AML-193 (cell line): ENCODE results near the gene MUC5B.
"Not testable (repeated sequence)": the region's sequence is repeated elsewhere in the genome, so short reads cannot be mapped to it uniquely, and the experiment has no call there.

Source experiments
- DNase-seq, 2 experiments: peaks; one replicate each; lab custom pipeline; 2025; lab: John Stamatoyannopoulos, UW

The MUC5B gene

GRCh38 chr11:1189816-1190215 is 33.0 kb upstream of the MUC5B start:
- not testable (repeated sequence) for DNase-seq

- DNase-seq: not testable (repeated sequence)
These were observed 30.9 kb upstream of the MUC5B start for GRCh38 chr11:1191786-1192470.

DNA sequence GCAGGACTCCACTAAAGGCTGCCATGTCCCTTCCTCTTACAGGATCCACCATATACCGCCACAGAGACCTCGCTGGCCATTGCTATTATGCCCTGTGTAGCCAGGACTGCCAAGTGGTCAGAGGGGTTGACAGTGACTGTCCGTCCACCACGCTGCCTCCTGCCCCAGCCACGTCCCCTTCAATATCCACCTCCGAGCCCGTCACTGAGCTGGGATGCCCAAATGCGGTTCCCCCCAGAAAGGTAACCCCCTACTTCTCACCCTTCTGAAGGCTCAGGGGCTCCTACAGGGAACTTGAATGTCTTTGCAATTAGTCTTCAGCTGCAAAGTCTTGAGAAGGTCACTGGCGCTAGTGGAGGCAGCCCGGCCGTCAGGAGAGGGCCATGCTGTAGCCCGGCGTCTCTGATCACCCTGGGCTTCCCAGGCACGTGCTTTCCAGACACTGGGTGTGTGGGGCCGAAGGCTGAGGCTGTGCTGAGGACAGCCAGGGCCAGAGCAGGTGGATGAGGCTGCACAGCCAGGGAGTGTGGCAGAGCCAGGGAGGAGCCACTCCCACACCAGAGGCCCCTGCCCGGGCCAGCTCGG is 30.0 kb upstream of the MUC5B start:
- no peak for DNase-seq

- DNase-seq: no peak
These were observed 29.3 kb upstream of the MUC5B start for GRCh38 chr11:1193326-1194230.

- no peak for DNase-seq
These were observed 28.5 kb upstream of the MUC5B start for GRCh38 chr11:1194231-1194976.

DNA sequence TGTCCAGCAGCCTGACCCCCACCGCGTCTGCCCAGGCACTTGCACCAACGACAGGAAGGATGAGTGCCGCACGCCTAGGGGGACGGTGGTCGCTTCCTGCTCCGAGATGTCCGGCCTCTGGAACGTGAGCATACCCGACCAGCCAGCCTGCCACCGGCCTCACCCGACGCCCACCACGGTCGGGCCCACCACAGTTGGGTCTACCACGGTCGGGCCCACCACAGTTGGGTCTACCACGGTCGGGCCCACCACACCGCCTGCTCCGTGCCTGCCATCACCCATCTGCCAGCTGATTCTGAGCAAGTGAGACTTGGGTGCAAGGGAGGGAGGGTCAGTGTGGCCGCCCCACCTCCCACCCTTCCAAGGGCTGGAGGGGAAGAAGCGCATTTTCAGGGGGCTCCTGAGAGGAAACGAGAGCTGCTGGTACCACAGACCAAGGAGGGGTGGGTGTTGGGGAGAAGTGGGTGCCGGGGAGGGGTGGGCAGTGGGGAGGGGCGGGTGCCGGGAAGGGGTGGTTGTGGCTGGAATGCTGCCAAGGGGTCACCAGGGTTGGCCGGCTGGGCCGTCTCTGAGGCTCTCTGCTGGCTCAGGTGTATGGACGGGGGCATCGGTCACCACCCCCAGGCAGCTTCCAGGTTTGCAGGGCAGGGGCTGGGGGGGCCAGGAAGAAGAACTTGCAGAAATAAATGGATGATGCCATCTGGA is 27.7 kb upstream of the MUC5B start:
- DNase-seq: no peak

DNA sequence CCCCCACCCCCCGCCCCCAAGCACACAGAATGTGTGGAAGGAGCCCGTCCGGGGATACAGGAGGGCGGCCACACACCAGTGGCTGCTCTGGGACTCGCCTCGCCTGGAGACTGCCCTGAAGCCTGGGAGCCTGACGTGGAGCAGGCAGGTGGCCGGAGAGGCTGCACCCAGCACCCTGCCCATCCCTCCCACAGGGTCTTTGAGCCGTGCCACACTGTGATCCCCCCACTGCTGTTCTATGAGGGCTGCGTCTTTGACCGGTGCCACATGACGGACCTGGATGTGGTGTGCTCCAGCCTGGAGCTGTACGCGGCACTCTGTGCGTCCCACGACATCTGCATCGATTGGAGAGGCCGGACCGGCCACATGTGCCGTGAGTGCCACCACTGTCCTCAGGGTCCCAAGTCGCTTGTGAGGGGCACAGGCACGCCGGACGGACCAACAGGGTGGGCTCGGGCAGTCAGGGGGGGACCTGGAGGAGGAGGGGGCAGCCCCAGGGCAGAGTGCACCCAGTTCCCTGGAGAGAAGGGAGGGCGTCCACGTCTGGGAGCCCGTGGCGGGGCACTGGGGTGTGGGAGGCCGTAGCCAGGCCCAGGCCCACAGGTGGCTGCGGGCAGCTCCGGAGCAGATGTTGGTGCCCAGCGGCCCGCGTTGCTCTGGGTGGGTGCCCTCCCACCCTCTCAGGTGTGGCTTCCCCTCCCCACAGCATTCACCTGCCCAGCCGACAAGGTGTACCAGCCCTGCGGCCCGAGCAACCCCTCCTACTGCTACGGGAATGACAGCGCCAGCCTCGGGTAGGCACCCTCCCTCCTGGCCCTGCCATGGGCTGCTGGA is 27.0 kb upstream of the MUC5B start:
- no peak for DNase-seq

GRCh38 chr11:1196516-1197391 is 26.1 kb upstream of the MUC5B start:
- DNase-seq: no peak

- DNase-seq: no peak
These were observed 25.4 kb upstream of the MUC5B start for GRCh38 chr11:1197431-1197885.

- no peak for DNase-seq
These were observed 24.8 kb upstream of the MUC5B start for GRCh38 chr11:1197886-1198560.

- no peak for DNase-seq
These were observed 24.2 kb upstream of the MUC5B start for GRCh38 chr11:1198561-1199240.

- no peak for DNase-seq
These were observed 23.6 kb upstream of the MUC5B start for GRCh38 chr11:1199241-1199750.

DNA sequence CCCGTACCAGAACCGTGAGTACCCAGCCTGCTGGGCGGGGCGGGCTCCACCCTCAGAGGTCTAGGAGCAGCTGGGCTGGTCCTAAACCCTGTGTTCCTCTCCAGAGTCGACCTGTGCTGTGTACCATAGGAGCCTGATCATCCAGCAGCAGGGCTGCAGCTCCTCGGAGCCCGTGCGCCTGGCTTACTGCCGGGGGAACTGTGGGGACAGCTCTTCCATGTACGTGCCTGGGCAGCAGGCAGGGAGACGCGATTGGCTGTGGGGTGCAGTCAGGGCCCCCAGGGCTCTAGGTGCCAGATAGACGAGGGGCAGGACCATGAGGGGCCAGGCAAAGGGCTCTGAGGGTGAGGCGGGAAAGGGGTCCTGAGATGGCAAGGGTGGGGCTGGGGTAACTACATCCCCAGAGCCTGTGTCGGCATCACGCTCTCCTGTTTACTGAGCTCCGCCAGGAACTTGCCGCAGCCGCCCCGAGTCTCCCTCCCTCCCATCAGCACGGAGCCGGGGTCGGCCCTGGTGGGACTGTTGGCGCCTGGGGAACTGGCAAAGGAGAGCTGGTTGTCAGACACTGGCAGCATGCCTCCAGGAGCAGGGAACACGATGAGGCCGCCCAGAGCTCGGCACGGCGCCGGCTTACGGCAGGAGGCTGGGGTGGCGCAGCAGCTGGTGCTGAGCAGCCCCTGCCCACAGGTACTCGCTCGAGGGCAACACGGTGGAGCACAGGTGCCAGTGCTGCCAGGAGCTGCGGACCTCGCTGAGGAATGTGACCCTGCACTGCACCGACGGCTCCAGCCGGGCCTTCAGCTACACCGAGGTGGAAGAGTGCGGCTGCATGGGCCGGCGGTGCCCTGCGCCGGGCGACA is 22.9 kb upstream of the MUC5B start:
- no peak for DNase-seq

GRCh38 chr11:1200611-1201191 is 22.2 kb upstream of the MUC5B start:
- no peak for DNase-seq

GRCh38 chr11:1201395-1202153 is 21.3 kb upstream of the MUC5B start:
- DNase-seq: no peak

DNA sequence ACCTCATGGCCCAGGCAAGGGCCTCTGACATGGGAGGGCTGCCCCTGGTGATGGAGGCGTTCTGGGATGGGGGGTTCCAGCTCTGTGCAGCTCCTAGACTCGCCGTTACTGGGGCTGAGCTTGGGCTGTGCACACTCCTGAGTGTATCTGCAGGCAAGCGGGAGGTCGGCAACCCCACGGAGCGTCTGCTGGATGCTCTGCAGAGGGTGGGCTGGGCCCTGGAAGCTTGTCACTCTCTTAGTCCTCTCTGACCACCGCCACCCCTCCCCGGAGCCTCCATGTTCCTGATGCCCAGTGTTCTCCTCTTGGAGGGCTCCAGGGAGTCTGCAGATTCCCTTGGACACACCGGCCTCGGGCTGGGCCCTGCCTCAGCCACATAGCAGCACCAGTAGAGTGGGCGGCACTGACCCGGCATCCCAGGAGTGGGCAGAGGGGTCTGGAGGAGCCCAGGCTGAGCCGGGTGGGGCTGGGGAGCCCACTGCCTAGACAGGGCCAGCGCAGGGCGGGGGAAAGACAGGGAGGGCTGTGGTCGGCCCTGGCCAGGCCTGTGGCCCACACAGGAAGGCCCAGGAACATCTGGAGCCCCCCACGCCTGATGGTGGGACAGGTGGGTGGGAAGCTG is 20.6 kb upstream of the MUC5B start:
- no peak for DNase-seq
